ENCODE measurements around the gene ZFYVE1.
"Not testable (repeated sequence)": the region's sequence is repeated elsewhere in the genome, so short reads cannot be mapped to it uniquely, and the experiment has no call there.

Gene ZFYVE1

DNA sequence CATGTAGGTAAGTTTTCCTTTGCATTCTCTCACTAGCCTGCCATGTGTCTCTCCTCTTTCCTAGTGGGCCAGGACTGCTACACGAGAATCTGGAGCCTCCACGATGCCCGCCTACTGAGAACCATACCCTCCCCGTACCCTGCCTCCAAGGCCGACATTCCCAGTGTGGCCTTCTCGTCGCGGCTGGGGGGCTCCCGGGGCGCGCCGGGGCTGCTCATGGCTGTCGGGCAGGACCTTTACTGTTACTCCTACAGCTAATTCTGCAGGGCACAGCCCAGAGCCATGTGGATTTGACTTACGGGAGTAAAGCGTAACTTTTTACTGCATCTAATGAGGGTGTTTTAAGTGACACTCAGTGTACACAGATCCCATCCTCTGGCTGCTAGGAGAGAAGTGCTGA is 68.4 kb downstream of the ZFYVE1 start:
- no peaks in the 10 kb centered on the region for H3K9me3 ChIP-seq (ENCODE audit: low read depth, low read length)
- no peak for DNase-seq (ENCODE audit: low read depth, low spot score)
- H3K36me3 ChIP-seq (ENCODE audit: insufficient read depth, low read length) = peaks cover 37% of the 10 kb centered on the region; the same call in 1 of the 2 replicates
- H3K4me3 ChIP-seq = no peak overlapping the region
- no peak overlapping the region for H3K27ac ChIP-seq
- TF ChIP-seq EZH2 (IDR thresholded peaks at IDR 0.05) = no peak
- no peak for TF ChIP-seq FOXP2 (optimal IDR thresholded peaks at IDR 0.05; ENCODE audit: control extremely low read depth, extremely low read length, insufficient read depth)
- TF ChIP-seq POLR2AphosphoS5 (IDR thresholded peaks at IDR 0.05; ENCODE audit: borderline replicate concordance, low read depth, low read length) = no peak
- no peak overlapping the region for H3K9ac ChIP-seq (ENCODE audit: insufficient read length)

DNA sequence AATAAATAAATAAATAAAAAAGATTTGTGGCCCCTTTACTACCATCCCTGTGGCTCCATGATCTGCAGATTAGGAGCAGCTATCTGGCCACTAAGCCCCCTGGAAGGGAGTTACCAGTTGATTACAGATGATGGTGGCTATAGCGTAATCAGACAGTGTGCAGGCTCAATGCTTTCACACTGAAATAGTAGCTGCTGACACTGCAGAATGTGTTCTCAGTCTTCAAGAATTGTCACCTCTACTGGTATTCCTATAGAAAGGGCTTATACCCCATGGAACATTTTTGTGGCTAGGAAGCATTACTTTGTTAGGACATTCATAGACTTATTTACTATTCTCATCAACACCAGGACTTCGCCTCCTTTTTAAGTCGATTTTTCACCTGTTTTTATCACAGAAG is 69.7 kb downstream of the ZFYVE1 start:
- DNase-seq (ENCODE audit: low read depth, low spot score) = no peak
- no peak overlapping the region for H3K27ac ChIP-seq

DNA sequence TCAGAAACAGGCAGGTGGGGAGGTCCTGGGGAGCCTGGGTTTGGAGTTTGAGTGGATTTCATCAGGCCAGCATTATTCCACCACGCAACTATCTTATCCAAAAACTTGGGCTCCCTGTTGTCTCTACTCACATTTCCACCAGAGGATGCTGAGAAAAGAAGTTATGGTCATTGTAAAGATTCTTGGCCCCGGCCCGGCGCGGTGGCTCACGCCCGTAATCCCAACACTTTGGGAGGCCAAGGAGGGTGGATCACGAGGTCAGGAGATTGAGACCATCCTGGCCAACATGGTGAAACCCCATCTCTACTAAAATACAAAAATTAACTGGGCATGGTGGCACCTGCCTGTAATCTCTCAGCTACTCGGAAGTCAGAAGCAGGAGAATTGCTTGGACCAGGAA is 70.2 kb downstream of the ZFYVE1 start:
- H3K27ac ChIP-seq; H3K9me3 ChIP-seq (ENCODE audit: low read depth, low read length); DNase-seq (ENCODE audit: low read depth, low spot score); H3K9ac ChIP-seq (ENCODE audit: insufficient read length); H3K4me3 ChIP-seq: not testable (repeated sequence)
- peaks cover 34% of the 10 kb centered on the region; the same call in 1 of the 2 replicates for H3K36me3 ChIP-seq (ENCODE audit: insufficient read depth, low read length)

More for the DNA sequence above, 69.7 kb downstream of the ZFYVE1 start:
- no peaks in the 10 kb centered on the region for H3K9me3 ChIP-seq (ENCODE audit: low read depth, low read length)
- H3K36me3 ChIP-seq (ENCODE audit: insufficient read depth, low read length) = peaks cover 37% of the 10 kb centered on the region; the same call in 1 of the 2 replicates
- TF ChIP-seq EZH2 (IDR thresholded peaks at IDR 0.05) = no peak
- no peak overlapping the region for H3K9ac ChIP-seq (ENCODE audit: insufficient read length)
- H3K4me3 ChIP-seq = no peak overlapping the region

DNA sequence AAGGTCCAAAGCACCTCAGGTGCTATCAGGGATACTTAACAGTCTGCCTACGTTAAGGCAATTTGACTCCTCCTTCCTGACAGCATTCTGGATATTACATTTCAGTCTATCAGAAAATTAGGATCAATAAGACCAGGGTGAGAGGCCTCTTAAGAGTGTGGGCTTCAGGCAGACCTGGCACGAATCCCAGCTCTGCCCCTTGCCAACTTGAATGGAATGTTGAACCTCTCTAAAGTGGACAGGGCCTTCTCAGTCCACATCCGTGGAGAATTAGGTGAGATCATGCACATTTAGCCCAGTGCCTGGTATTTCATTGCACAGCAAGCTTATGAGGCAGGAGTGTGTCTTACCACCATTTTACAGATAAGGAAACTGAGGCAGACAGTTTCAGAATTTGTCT is 74.7 kb downstream of the ZFYVE1 start:
- Histone ChIP-seq H3K4me3 (no peak overlapping the region), H3K27ac (no peak overlapping the region), H3K9me3 (ENCODE audit: low read depth, low read length) (no peaks in the 10 kb centered on the region), H3K36me3 (ENCODE audit: insufficient read depth, low read length) (peaks cover 12% of the 10 kb centered on the region; the same call in 1 of the 2 replicates), H3K9ac (ENCODE audit: insufficient read length) (no peak overlapping the region)
- no peak for DNase-seq (ENCODE audit: low read depth, low spot score)
- no peak for TF ChIP-seq EZH2 (IDR thresholded peaks at IDR 0.05)

DNA sequence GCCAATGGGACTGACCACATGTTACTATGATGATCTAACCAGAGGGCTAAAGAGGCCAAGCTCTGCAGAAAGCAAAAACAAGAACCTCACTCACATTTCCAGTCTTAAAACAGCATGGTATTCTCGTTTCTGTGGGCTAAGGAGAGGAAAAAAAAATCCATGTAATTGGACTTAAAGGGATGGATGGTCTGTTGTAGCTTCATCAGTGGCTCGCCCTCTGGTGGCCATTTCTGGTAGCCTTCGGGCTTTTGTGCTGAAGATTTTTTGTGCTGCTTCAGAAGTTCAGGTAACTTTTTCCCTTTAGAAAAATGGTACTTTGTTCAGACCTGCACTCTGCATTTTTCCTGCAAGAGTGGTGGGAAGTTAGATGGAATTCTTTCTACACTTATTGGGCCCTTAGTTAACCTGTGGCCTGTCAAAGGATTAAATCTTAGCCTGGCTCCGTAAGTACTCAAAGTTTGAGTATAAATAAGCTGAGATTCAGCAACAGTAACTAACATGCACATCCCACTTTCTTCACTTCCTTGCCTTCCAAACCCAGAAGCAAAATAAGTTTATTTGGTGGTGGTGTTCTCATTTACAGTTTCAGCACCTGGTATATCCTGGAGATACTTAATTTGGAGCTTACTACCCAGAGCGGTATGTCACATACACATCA is 78.3 kb downstream of the ZFYVE1 start:
- Histone ChIP-seq H3K9ac (ENCODE audit: insufficient read length) (no peak overlapping the region), H3K4me3 (no peak overlapping the region), H3K27ac (no peak overlapping the region), H3K9me3 (ENCODE audit: low read depth, low read length) (no peaks in the 10 kb centered on the region), H3K36me3 (ENCODE audit: insufficient read depth, low read length) (peaks cover 11% of the 10 kb centered on the region; the same call in 1 of the 2 replicates)
- TF ChIP-seq EZH2 (IDR thresholded peaks at IDR 0.05) (no peak), POLR2AphosphoS5 (IDR thresholded peaks at IDR 0.05; ENCODE audit: borderline replicate concordance, low read depth, low read length) (no peak), FOXP2 (optimal IDR thresholded peaks at IDR 0.05; ENCODE audit: control extremely low read depth, extremely low read length, insufficient read depth) (no peak)
- DNase-seq (ENCODE audit: low read depth, low spot score) = peak; percentile 10

DNA sequence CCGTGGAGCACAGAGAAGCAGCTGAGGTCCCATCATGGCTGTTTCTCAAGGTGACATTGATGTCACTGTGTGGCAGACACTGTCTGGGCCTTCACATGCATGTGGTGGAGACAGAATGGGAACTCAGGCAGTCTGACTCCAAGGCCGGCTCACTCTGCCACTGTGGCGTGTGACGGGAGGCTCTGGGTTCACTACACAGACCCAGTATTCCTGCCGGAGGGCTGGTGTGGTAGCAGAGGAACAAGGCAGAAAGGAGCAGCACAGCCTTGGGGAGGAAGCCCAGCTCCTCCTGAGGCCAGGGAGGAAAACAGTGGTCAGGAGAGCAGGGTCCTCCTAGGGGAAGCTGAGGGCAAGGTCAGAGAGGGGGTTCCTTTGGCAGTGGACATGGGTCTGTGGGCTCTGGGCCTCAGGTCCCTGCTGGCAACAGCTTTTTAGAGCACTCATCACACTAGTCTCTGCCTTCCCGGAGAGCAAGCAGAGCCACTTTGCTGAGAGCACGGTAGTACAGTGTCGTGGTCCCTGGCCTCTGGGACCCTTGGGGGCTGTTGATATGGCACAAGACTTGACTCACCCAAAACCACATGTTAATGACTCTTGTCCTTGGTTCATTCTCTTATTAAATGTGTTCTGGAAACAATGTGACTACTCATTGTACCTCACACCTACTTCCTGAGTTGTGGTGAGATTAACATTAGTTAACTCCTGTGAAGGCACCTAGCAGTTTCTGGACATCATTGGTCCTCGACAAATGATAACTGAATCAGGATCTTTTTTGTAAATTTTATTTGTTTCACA is 79.3 kb downstream of the ZFYVE1 start:
- DNase-seq (ENCODE audit: low read depth, low spot score) = no peak
- Histone ChIP-seq H3K9me3 (ENCODE audit: low read depth, low read length) (no peaks in the 10 kb centered on the region), H3K9ac (ENCODE audit: insufficient read length) (no peak overlapping the region), H3K36me3 (ENCODE audit: insufficient read depth, low read length) (peaks cover 21% of the 10 kb centered on the region; the same call in 1 of the 2 replicates), H3K27ac (no peak overlapping the region), H3K4me3 (no peak overlapping the region)
- no peak for TF ChIP-seq FOXP2 (optimal IDR thresholded peaks at IDR 0.05; ENCODE audit: control extremely low read depth, extremely low read length, insufficient read depth)
- TF ChIP-seq EZH2 (IDR thresholded peaks at IDR 0.05) = no peak
- no peak for TF ChIP-seq POLR2AphosphoS5 (IDR thresholded peaks at IDR 0.05; ENCODE audit: borderline replicate concordance, low read depth, low read length)

DNA sequence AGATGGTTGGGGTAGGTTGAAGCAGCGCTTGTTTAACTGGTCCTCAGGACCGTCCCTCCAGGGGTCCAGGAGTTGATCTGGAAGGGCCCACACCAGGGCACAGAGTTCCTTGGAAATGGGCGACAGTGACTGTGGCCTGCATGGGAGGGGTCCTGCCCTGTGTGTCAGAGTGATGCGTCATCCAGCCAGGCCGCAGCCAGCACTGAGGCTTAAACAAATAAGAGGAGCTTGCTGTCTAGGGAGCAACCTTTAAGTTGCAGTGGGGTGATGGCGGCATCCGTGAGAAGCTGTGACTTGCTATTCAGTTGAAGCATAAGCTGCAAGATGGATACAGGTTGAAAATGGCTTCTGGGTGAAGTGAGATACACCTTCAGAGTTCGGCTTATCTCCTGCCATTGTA is 80.4 kb downstream of the ZFYVE1 start:
- Histone ChIP-seq H3K9me3 (ENCODE audit: low read depth, low read length) (no peaks in the 10 kb centered on the region), H3K27ac (no peak overlapping the region), H3K9ac (ENCODE audit: insufficient read length) (no peak overlapping the region), H3K36me3 (ENCODE audit: insufficient read depth, low read length) (peaks cover 32% of the 10 kb centered on the region; the same call in 1 of the 2 replicates), H3K4me3 (no peak overlapping the region)
- TF ChIP-seq FOXP2 (optimal IDR thresholded peaks at IDR 0.05; ENCODE audit: control extremely low read depth, extremely low read length, insufficient read depth) (no peak), POLR2AphosphoS5 (IDR thresholded peaks at IDR 0.05; ENCODE audit: borderline replicate concordance, low read depth, low read length) (no peak), EZH2 (IDR thresholded peaks at IDR 0.05) (no peak)
- DNase-seq (ENCODE audit: low read depth, low spot score) = no peak

DNA sequence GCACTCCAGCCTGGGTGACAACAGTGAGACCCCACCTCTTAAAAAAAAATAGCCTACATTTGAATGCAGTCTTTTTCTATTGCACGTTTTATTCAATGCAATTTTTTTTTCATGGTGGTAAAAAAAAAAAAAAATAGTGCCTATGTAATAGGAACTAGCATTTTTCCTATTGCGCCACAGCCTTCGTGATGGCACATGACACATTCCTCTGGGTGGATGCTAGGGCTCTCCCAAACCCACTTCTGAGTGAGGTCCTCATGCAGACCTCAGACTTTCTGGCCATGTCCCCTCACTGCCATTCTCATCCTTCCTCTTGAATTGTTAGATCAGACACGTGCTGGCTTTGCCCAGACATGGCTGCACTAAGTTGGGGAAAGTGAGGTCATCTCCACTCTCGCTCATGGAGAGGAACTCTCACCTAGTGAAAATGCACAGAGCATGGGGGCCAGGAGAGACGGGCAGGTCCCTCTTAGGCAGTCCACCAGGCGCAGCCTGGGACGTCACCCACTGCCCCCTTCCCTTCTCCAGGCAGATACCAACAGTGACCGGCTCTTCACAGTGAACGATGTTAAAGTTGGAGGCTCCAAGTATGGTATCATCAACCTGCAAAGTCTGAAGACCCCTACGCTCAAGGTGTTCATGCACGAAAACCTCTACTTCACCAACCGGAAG is 81.4 kb downstream of the ZFYVE1 start:
- peaks cover 36% of the 10 kb centered on the region; the same call in 1 of the 2 replicates for H3K36me3 ChIP-seq (ENCODE audit: insufficient read depth, low read length)
- H3K4me3 ChIP-seq = no peak overlapping the region
- H3K9ac ChIP-seq (ENCODE audit: insufficient read length) = no peak overlapping the region
- H3K27ac ChIP-seq = no peak overlapping the region
- TF ChIP-seq POLR2AphosphoS5 (IDR thresholded peaks at IDR 0.05; ENCODE audit: borderline replicate concordance, low read depth, low read length) (no peak), FOXP2 (optimal IDR thresholded peaks at IDR 0.05; ENCODE audit: control extremely low read depth, extremely low read length, insufficient read depth) (no peak), EZH2 (IDR thresholded peaks at IDR 0.05) (no peak)
- DNase-seq (ENCODE audit: low read depth, low spot score) = no peak
- H3K9me3 ChIP-seq (ENCODE audit: low read depth, low read length) = no peaks in the 10 kb centered on the region
